Hepatocyte (in vitro differentiated cells): ENCODE results near the gene CENPVL3. TPM values are rescaled to one million over a fixed set of nuclear protein-coding genes. Genes with fewer than 3 reads are reported as not detected.

Experiments used
- DNase-seq: peaks from one replicate; pipeline ENCODE4 v3.0.0-alpha.2; 2016; ENCODE audit warnings: low spot score
- H2AFZ ChIP-seq: fragments of 200-600 bp; sonication (generic); 2 replicates; pipeline ENCODE4 v1.6.0; 2016; ENCODE audit warnings: antibody characterized with exemption, mild to moderate bottlenecking
- H3K27ac ChIP-seq: fragments of 200-600 bp; sonication (generic); 2 replicates; pipeline ENCODE4 v1.5.1; 2016; ENCODE audit warnings: mild to moderate bottlenecking
- H3K27me3 ChIP-seq: fragments of 200-600 bp; sonication (generic); 2 replicates; pipeline ENCODE4 v1.6.1; 2016
- H3K36me3 ChIP-seq: fragments of 200-600 bp; sonication (generic); replicated peaks from 2 replicates; pipeline ENCODE4 v1.5.1; 2016; ENCODE audit warnings: low read depth; ENCODE audit not compliant: insufficient read depth
- H3K4me1 ChIP-seq: fragments of 200-600 bp; sonication (generic); 2 replicates; pipeline ENCODE4 v1.5.1; 2016; ENCODE audit warnings: mild to moderate bottlenecking, moderate library complexity; ENCODE audit not compliant: insufficient read depth
- H3K4me2 ChIP-seq: fragments of 200-600 bp; sonication (generic); 2 replicates; pipeline ENCODE4 v1.6.0; 2016
- H3K4me3 ChIP-seq: fragments of 200-600 bp; sonication (generic); 2 replicates; pipeline ENCODE4 v1.5.1; 2016; ENCODE audit warnings: mild to moderate bottlenecking
- H3K79me2 ChIP-seq: fragments of 200-600 bp; sonication (generic); 2 replicates; pipeline ENCODE4 v1.6.0; 2017; ENCODE audit warnings: mild to moderate bottlenecking
- H3K9me2 ChIP-seq: fragments of 200-600 bp; sonication (generic); replicated peaks from 2 replicates; pipeline ENCODE4 v1.6.0; 2017; ENCODE audit warnings: mild to moderate bottlenecking; ENCODE audit not compliant: insufficient read depth
- H3K9me3 ChIP-seq: fragments of 200-600 bp; sonication (generic); 2 replicates; pipeline ENCODE4 v1.5.1; 2016; ENCODE audit warnings: low read depth, mild to moderate bottlenecking
- H4K20me1 ChIP-seq: fragments of 200-600 bp; sonication (generic); 2 replicates; pipeline ENCODE4 v1.6.0; 2016; ENCODE audit warnings: mild to moderate bottlenecking; ENCODE audit not compliant: insufficient read depth, poor library complexity, severe bottlenecking
- EZH2 ChIP-seq: fragments of 200-600 bp; sonication (generic); IDR thresholded peaks from 2 replicates; pipeline ENCODE4 v1.6.1; 2016; ENCODE audit warnings: antibody characterized with exemption, mild to moderate bottlenecking, borderline replicate concordance
- EZH2phosphoT487 ChIP-seq: fragments of 200-600 bp; sonication (generic); IDR thresholded peaks from one replicate; pipeline ENCODE4 v1.6.1; 2018; ENCODE audit warnings: antibody characterized with exemption, mild to moderate bottlenecking, low read depth, moderate library complexity; ENCODE audit not compliant: unreplicated experiment, severe bottlenecking
- WGBS: methylation state at CpG from one replicate; pipeline ENCODE4 v1.1.6; 2016; ENCODE audit warnings: low lambda C conversion rate; ENCODE audit errors: missing lambda C conversion rate; 5-methylcytosine and 5-hydroxymethylcytosine counted together
- polyA plus RNA-seq: library from polyadenylated mRNA; unstranded; fragments of >200 nt; fragmentation: Nextera tagmentation; extraction: Ambion mirVana; gene quantifications from 2 replicates; pipeline ENCODE4 v1.2.1, GENCODE V29; 2016
- total RNA-seq: library from RNA; depleted of rRNA; stranded (reverse); fragments of >200 nt; gene quantifications from 2 replicates; pipeline ENCODE4 v1.2.3, GENCODE V29; 2014
- TF ChIP-seq, protein P1 (sequence below): fragments of 200-600 bp; sonication (generic); IDR thresholded peaks from 2 replicates; pipeline ENCODE4 v1.5.1; 2016; ENCODE audit warnings: antibody characterized with exemption, mild to moderate bottlenecking; ENCODE audit not compliant: poor library complexity

The CENPVL3 gene
- total and polyA plus RNA-seq, 2 experiments from 2014 or later, result 0.83 to 2.2 TPM

DNA sequence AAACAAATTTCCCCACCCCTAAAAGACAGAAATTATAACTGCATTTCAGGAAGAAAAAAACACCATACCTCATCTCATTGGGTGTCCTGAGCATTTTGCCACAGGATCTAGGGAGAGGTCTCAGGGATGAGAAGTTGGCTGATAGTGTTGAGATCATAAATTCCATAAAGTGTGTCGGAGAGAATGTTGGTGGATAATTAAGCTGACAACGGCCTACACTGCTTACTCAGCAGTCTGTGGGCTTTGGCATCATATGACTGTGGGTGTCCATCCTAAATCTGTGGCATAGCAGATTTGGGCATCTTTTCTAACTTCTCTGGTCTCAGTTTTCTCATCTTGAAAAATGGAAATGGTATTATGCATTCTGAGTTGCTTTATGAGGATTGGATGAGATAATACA lies 12.3 kb downstream of the CENPVL3 start:
- H3K4me1 ChIP-seq, result no peaks in the 10 kb centered on the region
- H3K9me3 ChIP-seq, result no peaks in the 10 kb centered on the region
- TF ChIP-seq EZH2 (no peak), EZH2phosphoT487 (no peak)
- TF ChIP-seq, protein P1, sequence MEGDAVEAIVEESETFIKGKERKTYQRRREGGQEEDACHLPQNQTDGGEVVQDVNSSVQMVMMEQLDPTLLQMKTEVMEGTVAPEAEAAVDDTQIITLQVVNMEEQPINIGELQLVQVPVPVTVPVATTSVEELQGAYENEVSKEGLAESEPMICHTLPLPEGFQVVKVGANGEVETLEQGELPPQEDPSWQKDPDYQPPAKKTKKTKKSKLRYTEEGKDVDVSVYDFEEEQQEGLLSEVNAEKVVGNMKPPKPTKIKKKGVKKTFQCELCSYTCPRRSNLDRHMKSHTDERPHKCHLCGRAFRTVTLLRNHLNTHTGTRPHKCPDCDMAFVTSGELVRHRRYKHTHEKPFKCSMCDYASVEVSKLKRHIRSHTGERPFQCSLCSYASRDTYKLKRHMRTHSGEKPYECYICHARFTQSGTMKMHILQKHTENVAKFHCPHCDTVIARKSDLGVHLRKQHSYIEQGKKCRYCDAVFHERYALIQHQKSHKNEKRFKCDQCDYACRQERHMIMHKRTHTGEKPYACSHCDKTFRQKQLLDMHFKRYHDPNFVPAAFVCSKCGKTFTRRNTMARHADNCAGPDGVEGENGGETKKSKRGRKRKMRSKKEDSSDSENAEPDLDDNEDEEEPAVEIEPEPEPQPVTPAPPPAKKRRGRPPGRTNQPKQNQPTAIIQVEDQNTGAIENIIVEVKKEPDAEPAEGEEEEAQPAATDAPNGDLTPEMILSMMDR, result no peak
- 49% methylated on average over 2 of the region's 2 CpGs for WGBS
- H3K4me3 ChIP-seq, result no peak overlapping the region
- H4K20me1 ChIP-seq, result no peaks in the 10 kb centered on the region
- H3K79me2 ChIP-seq, result no peaks in the 10 kb centered on the region
- H3K9me2 ChIP-seq, result no peaks in the 10 kb centered on the region
- no peak for DNase-seq
- no peak overlapping the region for H3K27ac ChIP-seq
- no peaks in the 10 kb centered on the region for H3K27me3 ChIP-seq
- H3K36me3 ChIP-seq, result no peaks in the 10 kb centered on the region
- no peak overlapping the region for H3K4me2 ChIP-seq
- H2AFZ ChIP-seq, result no peak overlapping the region

DNA sequence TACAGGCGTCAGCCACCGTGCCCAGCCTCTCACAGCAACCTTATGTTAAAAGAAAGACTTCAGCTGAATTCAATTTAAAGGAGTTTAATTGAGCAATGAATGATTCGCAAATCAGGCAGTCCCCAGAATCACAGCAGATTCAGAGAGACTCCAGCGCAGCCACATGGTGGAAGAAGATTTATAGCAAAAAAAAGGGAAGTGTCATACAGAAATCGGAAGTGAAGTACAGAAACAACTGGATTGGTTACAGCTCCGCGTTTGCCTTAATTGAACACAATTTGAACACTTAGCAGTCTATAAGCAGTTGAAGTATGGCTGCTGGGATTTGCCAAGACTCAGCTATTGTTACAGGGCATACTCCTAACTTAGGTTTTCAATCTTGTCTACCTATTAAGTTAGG lies 19.8 kb downstream of the CENPVL3 start:
- Histone ChIP-seq H3K4me1 (no peaks in the 10 kb centered on the region), H3K9me2 (no peaks in the 10 kb centered on the region), H4K20me1 (no peaks in the 10 kb centered on the region), H3K9me3 (no peaks in the 10 kb centered on the region), H3K27me3 (no peaks in the 10 kb centered on the region), H3K79me2 (no peaks in the 10 kb centered on the region), H3K4me3 (no peak overlapping the region), H3K36me3 (no peaks in the 10 kb centered on the region), H3K27ac (no peak overlapping the region), H2AFZ (no peak overlapping the region), H3K4me2 (no peak overlapping the region)
- TF ChIP-seq, protein P1, result no peak
- TF ChIP-seq EZH2 (no peak), EZH2phosphoT487 (no peak)
- no peak for DNase-seq
- 78% methylated on average over 7 of the region's 7 CpGs for WGBS

DNA sequence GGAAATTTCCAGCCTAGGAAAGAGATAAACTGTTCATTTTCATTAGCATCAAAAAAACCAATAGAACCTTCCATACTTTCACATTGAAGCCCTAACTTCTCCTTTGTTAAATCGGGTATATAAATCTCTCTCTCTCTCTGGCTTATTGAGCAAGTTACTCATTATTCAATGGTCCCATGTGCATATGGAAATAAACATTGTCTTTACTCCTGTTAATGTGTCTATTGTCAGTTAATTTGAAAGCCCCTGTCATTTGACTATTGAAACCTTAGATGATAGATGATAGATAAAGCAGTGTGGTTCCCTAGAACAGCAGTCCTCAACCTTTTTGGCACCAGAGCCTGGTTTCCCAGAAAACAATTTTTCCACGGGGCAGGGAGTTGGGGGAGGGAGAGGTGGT lies 46.8 kb downstream of the CENPVL3 start:
- Histone ChIP-seq H3K9me3 (no peaks in the 10 kb centered on the region), H3K4me1 (no peaks in the 10 kb centered on the region), H2AFZ (no peak overlapping the region), H3K4me2 (no peak overlapping the region), H3K27ac (no peak overlapping the region), H4K20me1 (no peaks in the 10 kb centered on the region), H3K4me3 (no peak overlapping the region), H3K9me2 (no peaks in the 10 kb centered on the region), H3K36me3 (no peaks in the 10 kb centered on the region), H3K79me2 (no peaks in the 10 kb centered on the region), H3K27me3 (no peaks in the 10 kb centered on the region)
- no peak for DNase-seq
- 54% methylated on average over 2 of the region's 2 CpGs for WGBS
- TF ChIP-seq EZH2 (no peak), EZH2phosphoT487 (no peak)
- TF ChIP-seq, protein P1, result no peak

DNA sequence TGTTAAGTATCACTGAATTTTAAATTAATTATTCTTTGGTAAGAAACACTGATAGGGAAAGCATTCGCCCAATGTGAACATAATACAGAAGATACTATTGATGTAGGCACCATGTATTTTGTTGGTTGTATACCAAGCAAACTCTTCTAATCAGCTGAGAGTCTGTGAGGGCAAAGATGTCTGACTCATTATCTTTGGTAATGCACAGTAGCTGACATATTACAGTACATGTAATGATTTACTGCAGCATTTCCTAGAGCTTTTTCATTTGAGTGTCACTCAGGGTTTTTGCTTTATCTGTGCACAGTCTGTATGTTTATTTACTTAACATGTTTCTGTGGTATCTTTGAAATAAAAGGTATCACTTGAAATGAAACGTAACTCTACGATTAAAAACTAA lies 49.2 kb downstream of the CENPVL3 start:
- Histone ChIP-seq H4K20me1 (no peaks in the 10 kb centered on the region), H2AFZ (no peak overlapping the region), H3K4me3 (no peak overlapping the region), H3K4me1 (no peaks in the 10 kb centered on the region), H3K36me3 (no peaks in the 10 kb centered on the region), H3K9me3 (no peaks in the 10 kb centered on the region), H3K27me3 (no peaks in the 10 kb centered on the region), H3K9me2 (no peaks in the 10 kb centered on the region), H3K27ac (no peak overlapping the region), H3K79me2 (no peaks in the 10 kb centered on the region), H3K4me2 (no peak overlapping the region)
- WGBS, result 80% methylated on average over 3 of the region's 3 CpGs
- no peak for DNase-seq
- TF ChIP-seq, protein P1, result no peak
- TF ChIP-seq EZH2 (no peak), EZH2phosphoT487 (no peak)
